Tibial artery (tissue), 4 donors: Measurements from ENCODE around the gene CLRN1.

ENCODE experiments used
- DNase-seq, 2 donors: peaks; one replicate each; pipeline ENCODE4 v3.0.0-alpha.2; 2019
- H3K27ac ChIP-seq, 2 donors: fragments of 200-600 bp; sonication (generic) in 1 of 2; 1 replicate in 1 of 2; 2 replicates in 1 of 2; pipeline ENCODE4 v1.5.1; 2018 to 2019; ENCODE audit warnings: mild to moderate bottlenecking in 1 of 2
- H3K27me3 ChIP-seq, 2 donors: fragments of 200-600 bp; sonication (generic) in 1 of 2; one replicate each; pipeline versions ENCODE4 v1.5.1 to v1.6.0; 2016 to 2019
- H3K36me3 ChIP-seq, 3 donors: fragments of 200-600 bp; sonication (generic) in 2 of 3; one replicate each; pipeline ENCODE4 v1.5.1; 2016 to 2019; ENCODE audit warnings: mild to moderate bottlenecking in 2 of 3
- H3K4me1 ChIP-seq, 4 donors: fragments of 200-600 bp; sonication (generic) in 2 of 4; 1 replicate in 3 of 4; 2 replicates in 1 of 4; pipeline ENCODE4 v1.5.1; 2016 to 2019
- H3K4me3 ChIP-seq, 2 donors: fragments of 200-600 bp; sonication (generic) in 1 of 2; 1 replicate in 1 of 2; 2 replicates in 1 of 2; pipeline ENCODE4 v1.5.1; 2018 to 2019; ENCODE audit warnings: mild to moderate bottlenecking in 2 of 2
- H3K9me3 ChIP-seq, 3 donors: fragments of 200-600 bp; sonication (generic) in 1 of 3; one replicate each; pipeline ENCODE4 v1.5.1; 2016 to 2019
- intact Hi-C: fragments of 100-400 bp; cut with DNase I; formaldehyde crosslinking; loops from one replicate; pipeline ENCODE4 v1.15.0; 2023; ENCODE audit warnings: low total_unique reads
- TF ChIP-seq, protein P1 (sequence below), 2 experiments: fragments of 200-600 bp in 1 of 2; fragments of 450-650 bp in 1 of 2; IDR thresholded peaks; one replicate each; pipeline ENCODE4 v1.5.1; 2017 to 2019; ENCODE audit warnings: antibody characterized with exemption in 2 of 2, mild to moderate bottlenecking in 1 of 2, moderate library complexity in 1 of 2

Gene CLRN1

GRCh38 chr3:151003029-151003767 is 30.7 kb upstream of the CLRN1 start:
- H3K9me3 ChIP-seq, result no peaks in the 10 kb centered on the region
- H3K4me3 ChIP-seq, result no peak overlapping the region
- intact Hi-C loops, result no loop called here
- TF ChIP-seq, protein P1, sequence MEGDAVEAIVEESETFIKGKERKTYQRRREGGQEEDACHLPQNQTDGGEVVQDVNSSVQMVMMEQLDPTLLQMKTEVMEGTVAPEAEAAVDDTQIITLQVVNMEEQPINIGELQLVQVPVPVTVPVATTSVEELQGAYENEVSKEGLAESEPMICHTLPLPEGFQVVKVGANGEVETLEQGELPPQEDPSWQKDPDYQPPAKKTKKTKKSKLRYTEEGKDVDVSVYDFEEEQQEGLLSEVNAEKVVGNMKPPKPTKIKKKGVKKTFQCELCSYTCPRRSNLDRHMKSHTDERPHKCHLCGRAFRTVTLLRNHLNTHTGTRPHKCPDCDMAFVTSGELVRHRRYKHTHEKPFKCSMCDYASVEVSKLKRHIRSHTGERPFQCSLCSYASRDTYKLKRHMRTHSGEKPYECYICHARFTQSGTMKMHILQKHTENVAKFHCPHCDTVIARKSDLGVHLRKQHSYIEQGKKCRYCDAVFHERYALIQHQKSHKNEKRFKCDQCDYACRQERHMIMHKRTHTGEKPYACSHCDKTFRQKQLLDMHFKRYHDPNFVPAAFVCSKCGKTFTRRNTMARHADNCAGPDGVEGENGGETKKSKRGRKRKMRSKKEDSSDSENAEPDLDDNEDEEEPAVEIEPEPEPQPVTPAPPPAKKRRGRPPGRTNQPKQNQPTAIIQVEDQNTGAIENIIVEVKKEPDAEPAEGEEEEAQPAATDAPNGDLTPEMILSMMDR (IDR thresholded peaks at IDR 0.05), result no peak
- no peak overlapping the region for H3K27ac ChIP-seq
- H3K36me3 ChIP-seq, result no peaks in the 10 kb centered on the region
- DNase-seq, result no peak
- H3K27me3 ChIP-seq, result no peaks in the 10 kb centered on the region
- no peaks in the 10 kb centered on the region for H3K4me1 ChIP-seq

GRCh38 chr3:151002003-151002981 is 29.8 kb upstream of the CLRN1 start:
- Histone ChIP-seq H3K9me3 (no peaks in the 10 kb centered on the region), H3K4me3 (no peak overlapping the region), H3K36me3 (no peaks in the 10 kb centered on the region), H3K27me3 (no peaks in the 10 kb centered on the region), H3K4me1 (no peaks in the 10 kb centered on the region), H3K27ac (no peak overlapping the region)
- intact Hi-C loops, result no loop called here
- TF ChIP-seq, protein P1 (IDR thresholded peaks at IDR 0.05), result no peak
- no peak for DNase-seq

DNA sequence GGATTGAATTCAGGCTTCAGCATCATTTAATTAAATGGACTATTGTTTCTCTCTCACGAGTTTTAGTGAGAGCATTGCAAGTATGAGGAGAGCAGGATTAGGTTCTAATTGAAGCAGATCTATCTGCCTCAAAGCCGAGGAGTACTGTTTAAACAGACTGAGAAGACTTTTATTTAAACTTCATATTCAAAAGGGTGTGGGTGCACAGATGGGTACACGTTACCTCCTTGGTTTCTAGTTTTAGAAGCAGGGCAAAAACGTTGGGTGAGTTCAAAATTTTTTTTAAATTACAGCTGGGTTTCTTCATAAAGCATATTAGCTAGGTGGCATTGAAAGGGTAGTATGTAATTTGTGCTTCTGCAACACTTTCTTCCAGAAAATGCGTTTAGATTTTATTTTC is 26.5 kb upstream of the CLRN1 start:
- Histone ChIP-seq H3K9me3 (peaks cover 0 to 2% (median 0%) of the 10 kb centered on the region in 3 donors), H3K27ac (no peak overlapping the region), H3K4me1 (no peaks in the 10 kb centered on the region), H3K27me3 (no peaks in the 10 kb centered on the region), H3K36me3 (no peaks in the 10 kb centered on the region), H3K4me3 (no peak overlapping the region)
- TF ChIP-seq, protein P1 (IDR thresholded peaks at IDR 0.05), result no peak
- no peak for DNase-seq
- intact Hi-C loops, result no loop called here

DNA sequence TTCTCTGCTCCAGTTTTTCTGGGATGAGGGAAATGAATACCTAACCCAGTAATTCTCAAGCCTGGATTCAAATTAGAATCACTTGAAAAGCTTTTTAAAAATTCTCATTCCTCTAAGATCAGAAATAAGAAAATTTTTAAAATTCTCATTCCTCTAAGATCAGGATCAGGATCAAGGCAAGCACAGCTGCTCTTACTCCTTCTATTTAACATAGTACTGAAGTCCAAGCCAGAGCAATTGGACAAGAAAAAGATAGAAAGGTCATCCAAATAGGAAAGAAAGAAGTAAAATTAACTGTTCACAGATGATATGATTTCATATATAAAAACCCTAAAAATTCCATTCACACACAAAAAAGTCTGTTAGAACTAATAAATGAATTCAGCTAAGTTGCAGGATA is 24.2 kb upstream of the CLRN1 start:
- H3K27ac ChIP-seq, result no peak overlapping the region
- intact Hi-C loops, result no loop called here
- peaks cover 0 to 2% (median 0%) of the 10 kb centered on the region in 3 donors for H3K9me3 ChIP-seq
- H3K27me3 ChIP-seq, result no peaks in the 10 kb centered on the region
- TF ChIP-seq, protein P1 (IDR thresholded peaks at IDR 0.05), result no peak
- H3K4me1 ChIP-seq, result no peaks in the 10 kb centered on the region
- no peak for DNase-seq
- no peak overlapping the region for H3K4me3 ChIP-seq
- H3K36me3 ChIP-seq, result no peaks in the 10 kb centered on the region

DNA sequence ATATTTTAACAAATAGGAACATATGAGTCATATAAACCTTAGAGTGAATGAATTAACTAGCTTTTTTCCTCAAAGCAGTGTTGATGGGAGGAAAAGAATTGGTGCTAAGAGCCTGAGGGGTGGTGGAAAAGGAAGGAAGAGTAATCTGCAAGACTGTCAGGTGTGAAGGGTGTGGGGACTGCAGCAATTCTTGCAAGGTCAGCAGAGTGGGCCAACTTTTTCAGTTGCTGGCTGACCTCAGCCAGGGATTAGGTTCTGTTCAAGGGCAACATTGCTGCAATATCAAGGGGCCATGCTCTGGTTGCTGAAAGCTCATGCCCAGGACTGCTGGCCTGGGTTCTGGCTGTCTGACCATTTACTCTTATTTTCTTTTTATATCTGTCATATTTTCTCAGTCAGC is 23.0 kb upstream of the CLRN1 start:
- Histone ChIP-seq H3K4me1 (no peaks in the 10 kb centered on the region), H3K9me3 (peaks cover 0 to 2% (median 0%) of the 10 kb centered on the region in 3 donors), H3K27me3 (no peaks in the 10 kb centered on the region), H3K27ac (no peak overlapping the region), H3K4me3 (no peak overlapping the region), H3K36me3 (no peaks in the 10 kb centered on the region)
- no peak for DNase-seq
- TF ChIP-seq, protein P1 (IDR thresholded peaks at IDR 0.05), result no peak
- intact Hi-C loops, result no loop called here
